ENCODE measurements around the gene ENPEP.

ENPEP gene

GRCh38 chr4:110493520-110493919 lies 17.6 kb downstream of the ENPEP start:
- no peak overlapping the region for H3K4me3 ChIP-seq (replicated peaks; ENCODE audit: low read depth, low read length)
- TF ChIP-seq CTCF (IDR thresholded peaks at IDR 0.05; ENCODE audit: low read depth, low read length, missing control alignments): no peak
- DNase-seq (ENCODE audit: extremely low read depth, low read depth): no peak

GRCh38 chr4:110498420-110498819 lies 22.5 kb downstream of the ENPEP start:
- H3K4me3 ChIP-seq (replicated peaks; ENCODE audit: low read depth, low read length): no peak overlapping the region
- TF ChIP-seq CTCF (IDR thresholded peaks at IDR 0.05; ENCODE audit: low read depth, low read length, missing control alignments): no peak
- no peak for DNase-seq (ENCODE audit: extremely low read depth, low read depth)

GRCh38 chr4:110499126-110499525 lies 23.2 kb downstream of the ENPEP start:
- DNase-seq (ENCODE audit: extremely low read depth, low read depth): no peak
- TF ChIP-seq CTCF (IDR thresholded peaks at IDR 0.05; ENCODE audit: low read depth, low read length, missing control alignments): no peak
- no peak overlapping the region for H3K4me3 ChIP-seq (replicated peaks; ENCODE audit: low read depth, low read length)

- DNase-seq (ENCODE audit: extremely low read depth, low read depth): no peak
- H3K4me3 ChIP-seq (replicated peaks; ENCODE audit: low read depth, low read length): no peak overlapping the region
- no peak for TF ChIP-seq CTCF (IDR thresholded peaks at IDR 0.05; ENCODE audit: low read depth, low read length, missing control alignments)
Measured at GRCh38 chr4:110501826-110502225, 25.9 kb downstream of the ENPEP start.

- no peak for DNase-seq (ENCODE audit: extremely low read depth, low read depth)
Measured at GRCh38 chr4:110503270-110504083, 27.5 kb downstream of the ENPEP start.

GRCh38 chr4:110504084-110504435 lies 28.1 kb downstream of the ENPEP start:
- no peak for DNase-seq (ENCODE audit: extremely low read depth, low read depth)
- H3K4me3 ChIP-seq (replicated peaks; ENCODE audit: low read depth, low read length): no peak overlapping the region
- no peak for TF ChIP-seq CTCF (IDR thresholded peaks at IDR 0.05; ENCODE audit: low read depth, low read length, missing control alignments)

More at GRCh38 chr4:110503270-110504083, 27.5 kb downstream of the ENPEP start:
- no peak for TF ChIP-seq CTCF (IDR thresholded peaks at IDR 0.05; ENCODE audit: low read depth, low read length, missing control alignments)
- no peak overlapping the region for H3K4me3 ChIP-seq (replicated peaks; ENCODE audit: low read depth, low read length)

GRCh38 chr4:110505440-110505839 lies 29.5 kb downstream of the ENPEP start:
- H3K4me3 ChIP-seq (replicated peaks; ENCODE audit: low read depth, low read length): no peak overlapping the region
- DNase-seq (ENCODE audit: extremely low read depth, low read depth): no peak
- no peak for TF ChIP-seq CTCF (IDR thresholded peaks at IDR 0.05; ENCODE audit: low read depth, low read length, missing control alignments)

Data from HFF-Myc (cell line).